Omental fat pad (tissue), 4 donors: ENCODE measurements around the gene SLC9A9. TPM values are rescaled to one million over a fixed set of nuclear protein-coding genes. Genes with fewer than 3 reads are reported as not detected.

Experiments
- ATAC-seq: fragments of 150-250 bp; one replicate; pipeline ENCODE4 v1.9.1; 2016; ENCODE audit warnings: mild to moderate bottlenecking, moderate library complexity; ENCODE audit not compliant: low FRiP score
- DNase-seq: peaks from one replicate; pipeline ENCODE4 v3.0.0-alpha.2; 2019; ENCODE audit warnings: low spot score
- total RNA-seq, 4 donors: library from RNA; depleted of rRNA; stranded (reverse); fragments of >200 nt; gene quantifications; one replicate each; pipeline ENCODE4 v1.1.0, GENCODE V29; 2016
- TF ChIP-seq, protein P1 (sequence below), 3 donors: fragments of 450-650 bp; IDR thresholded peaks; one replicate each; pipeline ENCODE4 v1.5.1; 2016 to 2017; ENCODE audit warnings: antibody characterized with exemption in 3 of 3, mild to moderate bottlenecking in 3 of 3, moderate library complexity in 2 of 3

SLC9A9 gene
- total RNA-seq, 4 donors from 2014 or later, result 15.5 to 39.6 (median 26.9) TPM

GRCh38 chr3:143619231-143619630 is 229.0 kb downstream of the SLC9A9 start:
- DNase-seq, result no peak
- ATAC-seq, result no peak
- TF ChIP-seq, protein P1, sequence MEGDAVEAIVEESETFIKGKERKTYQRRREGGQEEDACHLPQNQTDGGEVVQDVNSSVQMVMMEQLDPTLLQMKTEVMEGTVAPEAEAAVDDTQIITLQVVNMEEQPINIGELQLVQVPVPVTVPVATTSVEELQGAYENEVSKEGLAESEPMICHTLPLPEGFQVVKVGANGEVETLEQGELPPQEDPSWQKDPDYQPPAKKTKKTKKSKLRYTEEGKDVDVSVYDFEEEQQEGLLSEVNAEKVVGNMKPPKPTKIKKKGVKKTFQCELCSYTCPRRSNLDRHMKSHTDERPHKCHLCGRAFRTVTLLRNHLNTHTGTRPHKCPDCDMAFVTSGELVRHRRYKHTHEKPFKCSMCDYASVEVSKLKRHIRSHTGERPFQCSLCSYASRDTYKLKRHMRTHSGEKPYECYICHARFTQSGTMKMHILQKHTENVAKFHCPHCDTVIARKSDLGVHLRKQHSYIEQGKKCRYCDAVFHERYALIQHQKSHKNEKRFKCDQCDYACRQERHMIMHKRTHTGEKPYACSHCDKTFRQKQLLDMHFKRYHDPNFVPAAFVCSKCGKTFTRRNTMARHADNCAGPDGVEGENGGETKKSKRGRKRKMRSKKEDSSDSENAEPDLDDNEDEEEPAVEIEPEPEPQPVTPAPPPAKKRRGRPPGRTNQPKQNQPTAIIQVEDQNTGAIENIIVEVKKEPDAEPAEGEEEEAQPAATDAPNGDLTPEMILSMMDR (IDR thresholded peaks at IDR 0.05), result no peak

DNA sequence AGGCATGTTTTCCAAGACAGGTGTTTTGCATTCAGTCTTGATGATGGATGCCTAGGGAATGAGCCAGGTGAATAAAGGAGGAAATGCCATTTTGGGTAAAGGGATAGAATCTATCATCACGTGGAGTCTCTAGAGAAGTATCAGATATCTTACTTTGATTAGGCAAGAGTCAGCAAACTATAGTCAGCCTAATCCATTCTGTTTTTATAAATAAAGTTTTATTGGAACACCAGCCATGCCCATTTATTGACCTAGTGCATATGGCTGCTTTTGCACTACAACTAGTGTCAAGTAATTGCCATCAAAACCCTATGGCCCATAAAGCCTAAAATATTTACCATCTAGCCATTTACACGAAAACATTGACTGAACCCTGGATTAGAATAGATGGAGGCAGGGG is 231.2 kb downstream of the SLC9A9 start:
- DNase-seq (no peak), ATAC-seq (no peak)
- TF ChIP-seq, protein P1 (IDR thresholded peaks at IDR 0.05), result no peak

GRCh38 chr3:143613226-143613625 is 235.0 kb downstream of the SLC9A9 start:
- ATAC-seq (no peak), DNase-seq (no peak)
- TF ChIP-seq, protein P1 (IDR thresholded peaks at IDR 0.05), result no peak

DNA sequence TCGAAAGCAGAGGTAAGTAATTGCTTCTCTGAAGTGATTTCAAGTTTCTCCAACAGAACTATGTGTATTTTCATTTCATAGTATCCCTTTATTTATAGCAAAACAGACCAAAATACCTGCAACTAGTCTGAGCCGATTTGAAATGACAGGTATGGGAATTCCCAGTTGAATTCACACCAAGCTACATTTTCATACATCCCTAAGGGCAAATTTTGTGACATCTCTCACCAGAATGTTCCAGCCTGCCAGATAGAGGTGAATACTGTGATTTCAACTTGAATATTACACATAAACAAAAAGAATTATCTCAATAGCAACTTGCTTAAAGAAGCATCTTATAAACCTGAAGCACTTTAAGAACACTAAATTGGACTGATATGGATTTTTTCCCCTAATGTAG is 235.7 kb downstream of the SLC9A9 start:
- no peak for DNase-seq
- ATAC-seq, result no peak
- TF ChIP-seq, protein P1 (IDR thresholded peaks at IDR 0.05), result no peak

DNA sequence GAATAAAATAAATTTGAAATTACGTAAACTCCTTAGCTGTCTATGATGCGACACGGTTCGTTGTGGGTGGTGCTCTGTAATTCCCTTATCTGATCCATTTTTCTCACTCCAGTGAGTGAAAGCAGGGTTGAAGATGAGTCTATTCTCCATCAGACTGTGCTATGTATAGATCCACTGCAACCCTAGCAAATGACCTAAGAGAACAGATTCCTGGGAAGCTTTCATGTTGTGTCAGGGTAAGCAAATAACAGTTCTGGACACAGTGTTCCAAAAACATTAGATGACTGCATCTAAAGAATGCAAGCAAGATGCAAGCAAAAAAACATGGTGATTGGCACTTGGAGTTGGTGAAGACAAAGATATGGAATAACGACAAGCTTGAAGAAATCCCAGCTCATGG is 239.3 kb downstream of the SLC9A9 start:
- no peak for DNase-seq
- ATAC-seq, result peak; percentile 66
- TF ChIP-seq, protein P1 (IDR thresholded peaks at IDR 0.05), result no peak

DNA sequence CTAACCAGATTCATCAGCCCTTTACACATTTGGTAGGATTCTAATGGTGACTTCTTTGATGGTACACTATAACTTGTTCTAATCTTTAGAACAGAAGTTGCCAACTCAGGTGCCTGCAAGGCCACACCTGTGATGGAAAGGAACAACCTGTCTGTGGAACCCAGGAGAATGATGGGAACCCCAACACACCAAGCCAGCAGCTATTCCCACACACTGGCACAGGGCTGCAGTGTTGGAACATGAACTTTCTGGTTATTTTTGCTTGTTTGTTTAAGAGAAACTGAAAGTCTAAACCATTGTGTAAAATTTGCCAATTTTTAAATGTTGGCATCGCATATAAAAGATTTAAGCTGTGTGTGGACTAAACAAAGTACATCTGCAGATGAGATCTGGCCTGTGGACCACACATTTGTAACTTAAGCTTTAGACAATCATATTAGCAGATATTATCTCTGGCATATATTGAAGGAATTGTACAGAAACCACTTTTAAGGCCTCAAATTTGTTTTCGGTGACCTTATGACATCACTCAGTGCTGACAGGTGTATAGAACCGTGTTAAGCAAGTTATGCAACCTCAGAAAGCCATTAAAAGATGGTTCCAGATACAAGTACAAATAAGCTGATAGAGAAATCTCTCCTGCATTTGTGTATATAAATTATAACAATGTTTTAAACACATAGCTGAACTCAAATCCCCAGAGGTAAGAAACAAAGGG is 242.9 kb downstream of the SLC9A9 start:
- ATAC-seq, result no peak
- DNase-seq, result no peak
- TF ChIP-seq, protein P1 (IDR thresholded peaks at IDR 0.05), result no peak
